H1 (cell line): ENCODE results near the gene NPR1. TPM values are rescaled to one million over a fixed set of nuclear protein-coding genes. Genes with fewer than 3 reads are reported as not detected.

ENCODE experiments used
- EP300 ChIP-seq, 2 experiments: IDR thresholded peaks; 1 replicate in 1 of 2; 2 replicates in 1 of 2; pipeline ENCODE4 v1.6.1; 2011 to 2012; ENCODE audit warnings: low read depth in 2 of 2, low read length in 2 of 2, mild to moderate bottlenecking in 2 of 2, borderline replicate concordance in 1 of 2, inconsistent platforms in 1 of 2, moderate library complexity in 1 of 2
- JUND ChIP-seq: IDR thresholded peaks from 2 replicates; pipeline ENCODE4 v1.6.1; 2011; ENCODE audit warnings: mild to moderate bottlenecking, improper control_type of control experiment, low read length
- POLR2A ChIP-seq, 2 experiments: IDR thresholded peaks; 1 replicate in 1 of 2; 2 replicates in 1 of 2; pipeline ENCODE4 v1.6.1; 2011; ENCODE audit warnings: low read depth in 2 of 2, low read length in 2 of 2, mild to moderate bottlenecking in 2 of 2; ENCODE audit errors: control extremely low read depth in 1 of 2
- RAD21 ChIP-seq, 2 experiments: IDR thresholded peaks in 1 of 2; conservative IDR thresholded peaks in 1 of 2; 2 replicates each; pipeline ENCODE4 v1.6.1; 2011; ENCODE audit warnings: low read depth in 2 of 2, low read length in 2 of 2, improper control_type of control experiment in 1 of 2, inconsistent platforms in 1 of 2, mild to moderate bottlenecking in 1 of 2, moderate library complexity in 1 of 2
- TBP ChIP-seq: IDR thresholded peaks from 2 replicates; pipeline ENCODE4 v1.6.1; 2011; ENCODE audit warnings: low read depth, low read length, improper control_type of control experiment
- YY1 ChIP-seq: IDR thresholded peaks from 2 replicates; pipeline ENCODE4 v1.6.1; 2011; ENCODE audit warnings: low read depth, mild to moderate bottlenecking, low read length
- polyA plus RNA-seq, 7 experiments: library from polyadenylated mRNA; depleted of rRNA in 3 of 7; stranded (reverse) in 5 of 7; unstranded in 2 of 7; fragments of >200 nt in 5 of 7; fragments of 200-250 nt in 2 of 7; gene quantifications; 1 replicate in 5 of 7; 2 replicates in 1 of 7; 4 replicates in 1 of 7; pipeline versions ENCODE4 v1.2.1 to v1.2.3, GENCODE V29; 2011 to 2013; ENCODE audit warnings: missing spikeins in 2 of 7, mixed read lengths in 2 of 7
- total RNA-seq: library from RNA; stranded (reverse); fragmentation: NEBNext Ultra II Directional; extraction: Animal tissue kit (Norgen Biotek cat#: 25700); gene quantifications from 2 replicates; pipeline ENCODE4 v1.2.1, GENCODE V29; 2021

NPR1 gene
- total and polyA plus RNA-seq, 2 of the 8 experiments (the other 6 are each of a cell fraction or from before 2014, with no cell fraction given): 11.7 to 13.2 TPM

DNA sequence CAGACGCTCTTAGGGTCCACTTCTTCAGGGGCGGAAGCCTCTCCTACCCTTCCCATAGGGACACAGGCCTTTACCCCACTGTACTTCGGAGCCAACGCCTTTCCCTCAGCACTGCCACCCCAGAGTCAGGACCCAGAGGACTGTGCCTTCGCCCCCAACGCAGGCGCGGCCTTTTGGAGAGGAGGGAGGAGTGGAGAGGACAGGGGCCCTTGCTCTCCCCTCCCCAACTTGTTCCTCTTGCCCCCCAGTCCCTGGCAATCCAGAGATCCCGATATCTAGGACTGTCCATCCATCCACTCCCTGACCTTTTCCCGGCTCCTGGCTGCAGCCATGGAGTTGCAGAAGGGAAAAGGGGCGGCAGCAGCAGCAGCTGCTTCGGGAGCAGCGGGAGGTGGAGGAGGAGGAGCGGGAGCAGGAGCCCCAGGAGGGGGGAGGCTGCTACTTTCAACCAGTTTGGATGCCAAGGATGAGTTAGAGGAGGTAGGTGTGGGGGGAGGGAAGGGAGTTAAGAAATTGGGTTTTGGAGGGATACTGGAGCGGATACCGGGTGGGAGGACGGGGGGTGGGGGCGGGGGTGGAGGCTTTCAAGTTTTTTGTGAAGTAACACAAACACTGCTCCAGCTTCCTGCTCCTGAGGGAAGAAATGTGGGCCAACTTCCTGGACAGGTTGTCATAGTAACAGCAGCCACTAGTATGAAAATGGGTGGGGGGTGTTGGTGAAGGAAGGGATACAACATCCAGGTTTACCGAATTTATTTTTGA lies 50.0 kb downstream of the NPR1 start (continued):
- TF ChIP-seq RAD21 (IDR thresholded peaks at IDR 0.05 in 1 of 2, conservative IDR thresholded peaks at IDR 0.05 in 1 of 2; ENCODE audit: low read depth in 2 of 2, low read length in 2 of 2) (peak in 1 of 2 experiments; percentile 4; a peak in 1 of 4 replicates), TBP (0 out of 2 replicates have a peak, but pooled peaks have one; percentile 36), JUND (no peak), POLR2A (IDR thresholded peaks at IDR 0.05; ENCODE audit: control extremely low read depth in 1 of 2, low read depth in 2 of 2, low read length in 2 of 2) (peak in 1 of 2 experiments; percentile 8; a peak in 1 of 3 replicates), EP300 (IDR thresholded peaks at IDR 0.05; ENCODE audit: borderline replicate concordance in 1 of 2, low read depth in 2 of 2, low read length in 2 of 2) (no peak), YY1 (peak; percentile 48)
